ENCODE results near the gene ELMO1. TPM values are rescaled to one million over a fixed set of nuclear protein-coding genes. Genes with fewer than 3 reads are reported as not detected.

The ELMO1 gene
- total and polyA plus RNA-seq, 2 experiments from 2014 or later, result 6.5 to 24.9 TPM

- H3K27ac ChIP-seq (ENCODE audit: low read depth), result no peak overlapping the region
- Mint-ChIP-seq H3K4me3 (no peak overlapping the region), H3K27me3 (ENCODE audit: insufficient read depth, low read depth, poor library complexity) (peaks cover 2% of the 10 kb centered on the region), H3K9me3 (no peaks in the 10 kb centered on the region), H3K27ac (no peak overlapping the region), H3K36me3 (ENCODE audit: low read depth) (peaks cover under 1% of the 10 kb centered on the region; the same call in 1 of the 3 replicates), H3K4me1 (peaks cover 3% of the 10 kb centered on the region; the same call in 2 of the 3 replicates)
- no peaks in the 10 kb centered on the region for H3K79me2 ChIP-seq (replicated peaks; ENCODE audit: insufficient read depth)
- no peaks in the 10 kb centered on the region for H3F3A ChIP-seq (replicated peaks; ENCODE audit: low read depth)
- TF ChIP-seq NANOG (IDR thresholded peaks at IDR 0.05; ENCODE audit: borderline replicate concordance), result no peak
- no peak for TF ChIP-seq JUNB (IDR thresholded peaks at IDR 0.05; ENCODE audit: unreplicated experiment)
- TF ChIP-seq ETS1 (IDR thresholded peaks at IDR 0.05), result no peak
- TF ChIP-seq, protein P1, sequence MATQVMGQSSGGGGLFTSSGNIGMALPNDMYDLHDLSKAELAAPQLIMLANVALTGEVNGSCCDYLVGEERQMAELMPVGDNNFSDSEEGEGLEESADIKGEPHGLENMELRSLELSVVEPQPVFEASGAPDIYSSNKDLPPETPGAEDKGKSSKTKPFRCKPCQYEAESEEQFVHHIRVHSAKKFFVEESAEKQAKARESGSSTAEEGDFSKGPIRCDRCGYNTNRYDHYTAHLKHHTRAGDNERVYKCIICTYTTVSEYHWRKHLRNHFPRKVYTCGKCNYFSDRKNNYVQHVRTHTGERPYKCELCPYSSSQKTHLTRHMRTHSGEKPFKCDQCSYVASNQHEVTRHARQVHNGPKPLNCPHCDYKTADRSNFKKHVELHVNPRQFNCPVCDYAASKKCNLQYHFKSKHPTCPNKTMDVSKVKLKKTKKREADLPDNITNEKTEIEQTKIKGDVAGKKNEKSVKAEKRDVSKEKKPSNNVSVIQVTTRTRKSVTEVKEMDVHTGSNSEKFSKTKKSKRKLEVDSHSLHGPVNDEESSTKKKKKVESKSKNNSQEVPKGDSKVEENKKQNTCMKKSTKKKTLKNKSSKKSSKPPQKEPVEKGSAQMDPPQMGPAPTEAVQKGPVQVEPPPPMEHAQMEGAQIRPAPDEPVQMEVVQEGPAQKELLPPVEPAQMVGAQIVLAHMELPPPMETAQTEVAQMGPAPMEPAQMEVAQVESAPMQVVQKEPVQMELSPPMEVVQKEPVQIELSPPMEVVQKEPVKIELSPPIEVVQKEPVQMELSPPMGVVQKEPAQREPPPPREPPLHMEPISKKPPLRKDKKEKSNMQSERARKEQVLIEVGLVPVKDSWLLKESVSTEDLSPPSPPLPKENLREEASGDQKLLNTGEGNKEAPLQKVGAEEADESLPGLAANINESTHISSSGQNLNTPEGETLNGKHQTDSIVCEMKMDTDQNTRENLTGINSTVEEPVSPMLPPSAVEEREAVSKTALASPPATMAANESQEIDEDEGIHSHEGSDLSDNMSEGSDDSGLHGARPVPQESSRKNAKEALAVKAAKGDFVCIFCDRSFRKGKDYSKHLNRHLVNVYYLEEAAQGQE (IDR thresholded peaks at IDR 0.05; ENCODE audit: unreplicated experiment), result no peak
- no peak for TF ChIP-seq CTCF (conservative IDR thresholded peaks at IDR 0.05; ENCODE audit: low read depth in 2 of 2)
- no peak for TF ChIP-seq ZNF331 (CRISPR knock-in tag; IDR thresholded peaks at IDR 0.05; ENCODE audit: low read depth)
- no peak for TF ChIP-seq ZNF114 (CRISPR knock-in tag; IDR thresholded peaks at IDR 0.05)
- TF ChIP-seq POLR2AphosphoS5 (IDR thresholded peaks at IDR 0.05; ENCODE audit: low read depth), result no peak
- no peak for TF ChIP-seq EZH2phosphoT487 (IDR thresholded peaks at IDR 0.05; ENCODE audit: unreplicated experiment)
- TF ChIP-seq, protein P2, sequence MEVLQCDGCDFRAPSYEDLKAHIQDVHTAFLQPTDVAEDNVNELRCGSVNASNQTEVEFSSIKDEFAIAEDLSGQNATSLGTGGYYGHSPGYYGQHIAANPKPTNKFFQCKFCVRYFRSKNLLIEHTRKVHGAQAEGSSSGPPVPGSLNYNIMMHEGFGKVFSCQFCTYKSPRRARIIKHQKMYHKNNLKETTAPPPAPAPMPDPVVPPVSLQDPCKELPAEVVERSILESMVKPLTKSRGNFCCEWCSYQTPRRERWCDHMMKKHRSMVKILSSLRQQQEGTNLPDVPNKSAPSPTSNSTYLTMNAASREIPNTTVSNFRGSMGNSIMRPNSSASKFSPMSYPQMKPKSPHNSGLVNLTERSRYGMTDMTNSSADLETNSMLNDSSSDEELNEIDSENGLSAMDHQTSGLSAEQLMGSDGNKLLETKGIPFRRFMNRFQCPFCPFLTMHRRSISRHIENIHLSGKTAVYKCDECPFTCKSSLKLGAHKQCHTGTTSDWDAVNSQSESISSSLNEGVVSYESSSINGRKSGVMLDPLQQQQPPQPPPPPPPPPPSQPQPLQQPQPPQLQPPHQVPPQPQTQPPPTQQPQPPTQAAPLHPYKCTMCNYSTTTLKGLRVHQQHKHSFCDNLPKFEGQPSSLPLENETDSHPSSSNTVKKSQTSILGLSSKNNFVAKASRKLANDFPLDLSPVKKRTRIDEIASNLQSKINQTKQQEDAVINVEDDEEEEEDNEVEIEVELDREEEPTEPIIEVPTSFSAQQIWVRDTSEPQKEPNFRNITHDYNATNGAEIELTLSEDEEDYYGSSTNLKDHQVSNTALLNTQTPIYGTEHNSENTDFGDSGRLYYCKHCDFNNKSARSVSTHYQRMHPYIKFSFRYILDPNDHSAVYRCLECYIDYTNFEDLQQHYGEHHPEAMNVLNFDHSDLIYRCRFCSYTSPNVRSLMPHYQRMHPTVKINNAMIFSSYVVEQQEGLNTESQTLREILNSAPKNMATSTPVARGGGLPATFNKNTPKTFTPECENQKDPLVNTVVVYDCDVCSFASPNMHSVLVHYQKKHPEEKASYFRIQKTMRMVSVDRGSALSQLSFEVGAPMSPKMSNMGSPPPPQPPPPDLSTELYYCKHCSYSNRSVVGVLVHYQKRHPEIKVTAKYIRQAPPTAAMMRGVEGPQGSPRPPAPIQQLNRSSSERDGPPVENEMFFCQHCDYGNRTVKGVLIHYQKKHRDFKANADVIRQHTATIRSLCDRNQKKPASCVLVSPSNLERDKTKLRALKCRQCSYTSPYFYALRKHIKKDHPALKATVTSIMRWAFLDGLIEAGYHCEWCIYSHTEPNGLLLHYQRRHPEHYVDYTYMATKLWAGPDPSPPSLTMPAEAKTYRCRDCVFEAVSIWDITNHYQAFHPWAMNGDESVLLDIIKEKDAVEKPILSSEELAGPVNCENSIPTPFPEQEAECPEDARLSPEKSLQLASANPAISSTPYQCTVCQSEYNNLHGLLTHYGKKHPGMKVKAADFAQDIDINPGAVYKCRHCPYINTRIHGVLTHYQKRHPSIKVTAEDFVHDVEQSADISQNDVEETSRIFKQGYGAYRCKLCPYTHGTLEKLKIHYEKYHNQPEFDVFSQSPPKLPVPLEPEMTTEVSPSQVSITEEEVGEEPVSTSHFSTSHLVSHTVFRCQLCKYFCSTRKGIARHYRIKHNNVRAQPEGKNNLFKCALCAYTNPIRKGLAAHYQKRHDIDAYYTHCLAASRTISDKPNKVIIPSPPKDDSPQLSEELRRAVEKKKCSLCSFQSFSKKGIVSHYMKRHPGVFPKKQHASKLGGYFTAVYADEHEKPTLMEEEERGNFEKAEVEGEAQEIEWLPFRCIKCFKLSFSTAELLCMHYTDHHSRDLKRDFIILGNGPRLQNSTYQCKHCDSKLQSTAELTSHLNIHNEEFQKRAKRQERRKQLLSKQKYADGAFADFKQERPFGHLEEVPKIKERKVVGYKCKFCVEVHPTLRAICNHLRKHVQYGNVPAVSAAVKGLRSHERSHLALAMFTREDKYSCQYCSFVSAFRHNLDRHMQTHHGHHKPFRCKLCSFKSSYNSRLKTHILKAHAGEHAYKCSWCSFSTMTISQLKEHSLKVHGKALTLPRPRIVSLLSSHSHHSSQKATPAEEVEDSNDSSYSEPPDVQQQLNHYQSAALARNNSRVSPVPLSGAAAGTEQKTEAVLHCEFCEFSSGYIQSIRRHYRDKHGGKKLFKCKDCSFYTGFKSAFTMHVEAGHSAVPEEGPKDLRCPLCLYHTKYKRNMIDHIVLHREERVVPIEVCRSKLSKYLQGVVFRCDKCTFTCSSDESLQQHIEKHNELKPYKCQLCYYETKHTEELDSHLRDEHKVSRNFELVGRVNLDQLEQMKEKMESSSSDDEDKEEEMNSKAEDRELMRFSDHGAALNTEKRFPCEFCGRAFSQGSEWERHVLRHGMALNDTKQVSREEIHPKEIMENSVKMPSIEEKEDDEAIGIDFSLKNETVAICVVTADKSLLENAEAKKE (CRISPR knock-in tag; IDR thresholded peaks at IDR 0.05), result no peak
- TF ChIP-seq STAT1 (IDR thresholded peaks at IDR 0.05; ENCODE audit: unreplicated experiment), result no peak
- TF ChIP-seq EZH2 (IDR thresholded peaks at IDR 0.05; ENCODE audit: low read depth, unreplicated experiment), result no peak
- TF ChIP-seq CREB1 (CRISPR knock-in tag; IDR thresholded peaks at IDR 0.05; ENCODE audit: low read depth), result no peak
- H3K4me3 ChIP-seq, result no peak overlapping the region
- 0 out of 2 replicates have a peak, but pooled peaks cover 3% of the 10 kb centered on the region for H3K4me1 ChIP-seq (ENCODE audit: insufficient read depth)
- no peaks in the 10 kb centered on the region for H4K20me1 ChIP-seq (replicated peaks; ENCODE audit: insufficient read depth)
- ATAC-seq (no peak), DNase-seq (ENCODE audit: low spot score) (no peak)
- no peak overlapping the region for H2AFZ ChIP-seq
- H3K4me2 ChIP-seq, result no peak overlapping the region
- H3K36me3 ChIP-seq (ENCODE audit: insufficient read depth), result no peaks in the 10 kb centered on the region
- no peaks in the 10 kb centered on the region for H3K27me3 ChIP-seq (ENCODE audit: insufficient read depth)
- H3K9me2 ChIP-seq (ENCODE audit: insufficient read depth), result no peaks in the 10 kb centered on the region
These were observed 468.8 kb downstream of the ELMO1 start for GRCh38 chr7:36979810-36980248.

Measured in GM23338 (cell line).